IMR-90 (cell line): ENCODE results near the gene L3MBTL4. TPM values are rescaled to one million over a fixed set of nuclear protein-coding genes. Genes with fewer than 3 reads are reported as not detected.

Source experiments
- ATAC-seq: fragments of 200-7000 bp; cut with Tn5 transposase; 2 replicates; pipeline ENCODE4 v1.9.1; 2020; ENCODE audit warnings: low read depth, mild to moderate bottlenecking, moderate library complexity
- BruUV-seq: library from RNA; stranded (reverse); fragments of 400-500 nt; replicated peaks from 2 replicates; lab custom pipeline; 2021; lab: Mats Ljungman, UMichigan
- CTCF ChIA-PET: fragments of 300-600 bp; formaldehyde crosslinking; extraction: SDS; loops from one replicate; lab custom pipeline; 2021; ENCODE audit warnings: antibody characterized with exemption; lab: Yijun Ruan, JAX
- POLR2A ChIA-PET: fragments of 300-600 bp; sonication (Branson Sonifier 250); formaldehyde crosslinking; loops from one replicate; lab custom pipeline; 2022; ENCODE audit warnings: antibody characterized with exemption; ENCODE audit not compliant: unreplicated experiment; lab: Charles Lee
- DNase-seq: peaks from one replicate; pipeline ENCODE4 v3.0.0; 2013
- H2AFZ ChIP-seq: replicated peaks from 2 replicates; pipeline ENCODE3; 2013; ENCODE audit warnings: low read length, mild to moderate bottlenecking; ENCODE audit not compliant: poor library complexity
- H2AK5ac ChIP-seq: 2 replicates; pipeline ENCODE4 v1.6.1; 2013; ENCODE audit warnings: low read depth, low read length, inconsistent platforms
- H2AK9ac ChIP-seq: replicated peaks from 2 replicates; pipeline ENCODE3; 2013; ENCODE audit warnings: mild to moderate bottlenecking, low read depth, low read length, moderate library complexity; ENCODE audit not compliant: poor library complexity
- H2BK120ac ChIP-seq: 2 replicates; pipeline ENCODE4 v1.6.1; 2013; ENCODE audit warnings: low read depth, low read length, inconsistent platforms
- H2BK15ac ChIP-seq: 3 replicates; pipeline ENCODE4 v1.6.1; 2013; ENCODE audit warnings: low read depth, low read length, inconsistent platforms
- H2BK20ac ChIP-seq: 2 replicates; pipeline ENCODE4 v1.6.1; 2013; ENCODE audit warnings: low read depth, mild to moderate bottlenecking, inconsistent platforms, low read length, moderate library complexity
- H2BK5ac ChIP-seq: 2 replicates; pipeline ENCODE4 v1.6.1; 2013; ENCODE audit warnings: mild to moderate bottlenecking, low read depth, low read length, inconsistent platforms; ENCODE audit not compliant: poor library complexity, severe bottlenecking
- H3K14ac ChIP-seq: replicated peaks from 2 replicates; pipeline ENCODE4 v1.6.1; 2013; ENCODE audit warnings: low read depth, low read length, inconsistent platforms
- H3K18ac ChIP-seq: 2 replicates; pipeline ENCODE4 v1.6.1; 2013; ENCODE audit warnings: low read depth, low read length, control low read depth
- H3K23ac ChIP-seq: 2 replicates; pipeline ENCODE4 v1.6.1; 2013; ENCODE audit warnings: low read depth, low read length, inconsistent platforms
- H3K27ac ChIP-seq: 2 replicates; pipeline ENCODE4 v1.5.1; 2013; ENCODE audit warnings: mild to moderate bottlenecking, control low read depth, low read length; ENCODE audit not compliant: insufficient read depth
- H3K27me3 ChIP-seq: 2 replicates; pipeline ENCODE4 v1.6.1; 2013; ENCODE audit warnings: low read length; ENCODE audit not compliant: control insufficient read depth, insufficient read depth
- H3K36me3 ChIP-seq: 2 replicates; pipeline ENCODE4 v1.6.1; 2013; ENCODE audit warnings: low read length, mixed read lengths; ENCODE audit not compliant: control insufficient read depth, insufficient read depth
- H3K4ac ChIP-seq: 2 replicates; pipeline ENCODE4 v1.6.1; 2013; ENCODE audit warnings: low read depth, low read length, inconsistent platforms
- H3K4me1 ChIP-seq: 2 replicates; pipeline ENCODE4 v1.6.1; 2013; ENCODE audit warnings: low read length, mixed read lengths; ENCODE audit not compliant: control insufficient read depth, insufficient read depth
- H3K4me2 ChIP-seq: 2 replicates; pipeline ENCODE4 v1.6.1; 2013; ENCODE audit warnings: low read depth, mild to moderate bottlenecking, control low read depth, low read length, moderate library complexity
- H3K4me3 ChIP-seq: 2 replicates; pipeline ENCODE4 v1.5.1; 2013; ENCODE audit warnings: low read depth, mild to moderate bottlenecking, control low read depth, low read length, moderate library complexity; ENCODE audit not compliant: insufficient read depth
- H3K56ac ChIP-seq: 2 replicates; pipeline ENCODE4 v1.6.1; 2013; ENCODE audit warnings: low read length, inconsistent platforms; ENCODE audit not compliant: insufficient read depth; ENCODE audit errors: extremely low read depth
- H3K79me1 ChIP-seq, 2 experiments: 2 replicates each; pipeline ENCODE4 v1.6.1; 2013; ENCODE audit warnings: low read length in 2 of 2, inconsistent platforms in 1 of 2, low read depth in 1 of 2
- H3K9ac ChIP-seq: 2 replicates; pipeline ENCODE4 v1.6.1; 2013; ENCODE audit warnings: low read depth, low read length, control low read depth
- H3K9me1 ChIP-seq: 2 replicates; pipeline ENCODE4 v1.6.1; 2013; ENCODE audit warnings: low read length, inconsistent platforms; ENCODE audit not compliant: insufficient read depth
- H3K9me3 ChIP-seq: 2 replicates; pipeline ENCODE4 v1.6.1; 2013; ENCODE audit warnings: low read length; ENCODE audit not compliant: control insufficient read depth, insufficient read depth
- H4K20me1 ChIP-seq: 2 replicates; pipeline ENCODE4 v1.6.1; 2013; ENCODE audit warnings: low read length, inconsistent platforms; ENCODE audit not compliant: insufficient read depth
- H4K5ac ChIP-seq: 2 replicates; pipeline ENCODE4 v1.6.1; 2013; ENCODE audit warnings: mild to moderate bottlenecking, low read depth, low read length, control low read depth
- H4K8ac ChIP-seq, 2 experiments: 2 replicates each; pipeline ENCODE4 v1.6.1; 2013; ENCODE audit warnings: low read depth in 2 of 2, low read length in 2 of 2, control low read depth in 1 of 2, inconsistent platforms in 1 of 2
- H4K91ac ChIP-seq: 2 replicates; pipeline ENCODE4 v1.6.1; 2013; ENCODE audit warnings: low read depth, low read length, inconsistent platforms; ENCODE audit not compliant: insufficient read depth
- BHLHE40 ChIP-seq: fragments of 150-350 bp; IDR thresholded peaks from 2 replicates; pipeline ENCODE4 v1.6.1; 2016; ENCODE audit warnings: mild to moderate bottlenecking, low read depth, low read length
- CEBPB ChIP-seq: IDR thresholded peaks from 2 replicates; pipeline ENCODE4 v1.6.1; 2012; ENCODE audit warnings: low read depth, low read length, improper control_type of control experiment
- CHD1 ChIP-seq: IDR thresholded peaks from 2 replicates; pipeline ENCODE4 v1.6.1; 2012; ENCODE audit warnings: low read depth, low read length, improper control_type of control experiment
- CTCF ChIP-seq: conservative IDR thresholded peaks from 2 replicates; pipeline ENCODE4 v1.5.1; 2012; ENCODE audit warnings: mild to moderate bottlenecking, low read depth, low read length, improper control_type of control experiment
- ELK1 ChIP-seq: fragments of 150-350 bp; IDR thresholded peaks from 2 replicates; pipeline ENCODE4 v1.6.1; 2016; ENCODE audit warnings: low read depth, mild to moderate bottlenecking, low read length, moderate library complexity, borderline replicate concordance
- FOS ChIP-seq: fragments of 150-350 bp; IDR thresholded peaks from 2 replicates; pipeline ENCODE4 v1.6.1; 2016; ENCODE audit warnings: low read depth, low read length
- MAFK ChIP-seq: IDR thresholded peaks from 2 replicates; pipeline ENCODE4 v1.6.1; 2012; ENCODE audit warnings: low read depth, low read length, improper control_type of control experiment
- MXI1 ChIP-seq: IDR thresholded peaks from 2 replicates; pipeline ENCODE4 v1.6.1; 2012; ENCODE audit warnings: low read depth, mild to moderate bottlenecking, low read length, moderate library complexity, borderline replicate concordance
- POLR2A ChIP-seq: IDR thresholded peaks from 2 replicates; pipeline ENCODE4 v1.6.1; 2012; ENCODE audit warnings: mild to moderate bottlenecking, low read depth, low read length
- RAD21 ChIP-seq: IDR thresholded peaks from 2 replicates; pipeline ENCODE4 v1.6.1; 2012; ENCODE audit warnings: low read length, improper control_type of control experiment
- RCOR1 ChIP-seq: IDR thresholded peaks from 2 replicates; pipeline ENCODE4 v1.6.1; 2012; ENCODE audit warnings: mild to moderate bottlenecking, low read length, improper control_type of control experiment; ENCODE audit not compliant: insufficient replicate concordance
- RFX5 ChIP-seq: IDR thresholded peaks from 2 replicates; pipeline ENCODE4 v1.8.0; 2012; ENCODE audit warnings: low read depth, mild to moderate bottlenecking, low read length, moderate library complexity
- USF2 ChIP-seq: fragments of 150-350 bp; IDR thresholded peaks from 2 replicates; pipeline ENCODE4 v1.6.1; 2017; ENCODE audit warnings: mild to moderate bottlenecking, antibody characterized with exemption, low read length, low read depth
- WGBS, 2 experiments: methylation state at CpG; one replicate each; pipeline versions ENCODE4 v1.1.5 to v1.1.7; 2013; ENCODE audit warnings: missing lambda C conversion rate in 2 of 2; ENCODE audit not compliant: insufficient read length in 1 of 2; ENCODE audit errors: extremely low coverage in 2 of 2; 5-methylcytosine and 5-hydroxymethylcytosine counted together
- dilution Hi-C: fragments of 300-500 bp; cut with HindIII; formaldehyde crosslinking; loops from one replicate; pipeline ENCODE4 v1.14.3; 2018; ENCODE audit warnings: low sequenced_read_pairs; ENCODE audit not compliant: unreplicated experiment
- in situ Hi-C: fragments of 300-500 bp; cut with MboI; formaldehyde crosslinking; loops from 3 replicates; pipeline ENCODE4 v1.14.3; 2019; ENCODE audit warnings: low sequenced_read_pairs, inconsistent platforms, mixed read lengths
- intact Hi-C: fragments of 100-400 bp; cut with micrococcal nuclease; formaldehyde crosslinking; loops from 2 replicates; pipeline ENCODE4 v1.10.0; 2022
- polyA plus RNA-seq, 3 experiments: library from polyadenylated mRNA; depleted of rRNA; stranded (reverse); fragments of >200 nt; gene quantifications; 2 replicates each; pipeline ENCODE4 v1.2.3, GENCODE V29; 2012; ENCODE audit warnings: low replicate concordance in 1 of 3
- total RNA-seq: library from RNA; depleted of rRNA; stranded (reverse); fragments of >200 nt; gene quantifications from 2 replicates; pipeline ENCODE4 v1.2.3, GENCODE V29; 2012

Gene L3MBTL4
- total and polyA plus RNA-seq, 2 of the 4 experiments (the other 2 are of a cell fraction): under 0.01 to 0.02 TPM

GRCh38 chr18:6170604-6171003 lies 244.1 kb downstream of the L3MBTL4 start:
- H2AK9ac ChIP-seq: no peak overlapping the region
- no peaks in the 10 kb centered on the region for H3K9me1 ChIP-seq
- no peak overlapping the region for H3K18ac ChIP-seq
- no peaks in the 10 kb centered on the region; the same call in none of the 2 replicates for H3K27me3 ChIP-seq
- H3K9me3 ChIP-seq: no peaks in the 10 kb centered on the region
- no CpG with 5 or more reads among the region's 7 CpGs for WGBS, 2 experiments
- dilution Hi-C loops (no loop called here), intact Hi-C loops (no loop called here), in situ Hi-C loops (no loop called here)
- no peak overlapping the region for H3K23ac ChIP-seq
- H2BK20ac ChIP-seq: no peak overlapping the region
- CTCF ChIA-PET: no interaction called here
- no peaks in the 10 kb centered on the region for H3K79me1 ChIP-seq
- ATAC-seq (no peak), DNase-seq (no peak)
- H2AK5ac ChIP-seq: no peak overlapping the region
- H3K14ac ChIP-seq: no peak overlapping the region
- H4K8ac ChIP-seq: no peak overlapping the region
- no peak overlapping the region for H3K4me2 ChIP-seq
- H3K4me3 ChIP-seq: no peak overlapping the region
- H3K36me3 ChIP-seq: no peaks in the 10 kb centered on the region
- no peak overlapping the region for H3K9ac ChIP-seq
- no peak overlapping the region for H2BK120ac ChIP-seq
- no peak overlapping the region for H4K5ac ChIP-seq
- H3K4ac ChIP-seq: no peak overlapping the region
- no TSS peak for BruUV-seq
- H2BK5ac ChIP-seq: no peak overlapping the region
- H3K4me1 ChIP-seq: no peaks in the 10 kb centered on the region
- no peak overlapping the region for H3K56ac ChIP-seq
- H2AFZ ChIP-seq: no peak overlapping the region
- no peaks in the 10 kb centered on the region for H4K20me1 ChIP-seq
- POLR2A ChIA-PET: no interaction called here
- no peak overlapping the region for H4K91ac ChIP-seq
- H3K27ac ChIP-seq: no peak overlapping the region
- no peak overlapping the region for H2BK15ac ChIP-seq
- TF ChIP-seq MAFK: no peak
- no peak for TF ChIP-seq BHLHE40
- no peak for TF ChIP-seq RFX5
- TF ChIP-seq ELK1: no peak
- no peak for TF ChIP-seq POLR2A
- no peak for TF ChIP-seq CEBPB
- TF ChIP-seq MXI1: no peak
- no peak for TF ChIP-seq CTCF
- TF ChIP-seq RCOR1: no peak
- TF ChIP-seq FOS: no peak
- no peak for TF ChIP-seq USF2
- no peak for TF ChIP-seq CHD1
- TF ChIP-seq RAD21: no peak
